PC-9 (cell line): ENCODE measurements around the gene MAGEF1. TPM values are rescaled to one million over a fixed set of nuclear protein-coding genes. Genes with fewer than 3 reads are reported as not detected.

Source experiments
- BruUV-seq: library from RNA; stranded (reverse); fragments of 400-500 nt; replicated peaks from 2 replicates; lab custom pipeline; 2021; lab: Mats Ljungman, UMichigan
- CTCF ChIA-PET: fragments of 300-600 bp; sonication (Branson Sonifier 250); formaldehyde crosslinking; loops from one replicate; lab custom pipeline; 2022; ENCODE audit warnings: antibody characterized with exemption; lab: Charles Lee
- POLR2A ChIA-PET: fragments of 300-600 bp; sonication (Branson Sonifier 250); formaldehyde crosslinking; loops from one replicate; lab custom pipeline; 2022; ENCODE audit warnings: antibody characterized with exemption; ENCODE audit not compliant: unreplicated experiment; lab: Charles Lee
- DNase-seq, 2 experiments: peaks; one replicate each; pipeline versions ENCODE4 v3.0.0 to v3.0.0-alpha.2; 2015 to 2022; ENCODE audit warnings: mixed read lengths in 1 of 2
- H2AFZ ChIP-seq: fragments of 200-600 bp; sonication (generic); 2 replicates; pipeline ENCODE4 v1.8.1; 2017; ENCODE audit warnings: antibody characterized with exemption
- H3F3A ChIP-seq: fragments of 200-600 bp; sonication (generic); 2 replicates; pipeline ENCODE4 v1.8.1; 2017; ENCODE audit warnings: antibody characterized with exemption, mild to moderate bottlenecking, low read depth; ENCODE audit not compliant: insufficient read depth
- H3K27ac ChIP-seq: fragments of 200-600 bp; sonication (generic); 2 replicates; pipeline ENCODE4 v1.6.1; 2016; ENCODE audit warnings: mixed run types
- H3K27me3 ChIP-seq: fragments of 200-600 bp; sonication (generic); 2 replicates; pipeline ENCODE4 v1.6.1; 2016; ENCODE audit warnings: low read depth, mixed run types; ENCODE audit not compliant: insufficient read depth
- H3K36me3 ChIP-seq: fragments of 200-600 bp; sonication (generic); 2 replicates; pipeline ENCODE4 v1.6.1; 2016; ENCODE audit warnings: low read depth, mixed run types
- H3K4me1 ChIP-seq: fragments of 200-600 bp; sonication (generic); replicated peaks from 2 replicates; pipeline ENCODE4 v1.6.1; 2016; ENCODE audit warnings: mixed run types; ENCODE audit not compliant: insufficient read depth
- H3K4me2 ChIP-seq: fragments of 200-600 bp; sonication (generic); 2 replicates; pipeline ENCODE4 v1.6.1; 2017; ENCODE audit warnings: mixed run types
- H3K4me3 ChIP-seq: fragments of 200-600 bp; sonication (generic); 2 replicates; pipeline ENCODE4 v1.6.1; 2016; ENCODE audit warnings: mixed run types
- H3K79me2 ChIP-seq: fragments of 200-600 bp; sonication (generic); 2 replicates; pipeline ENCODE4 v1.6.1; 2017; ENCODE audit warnings: low read depth, mixed run types
- H3K9me2 ChIP-seq: fragments of 200-600 bp; sonication (generic); 2 replicates; pipeline ENCODE4 v1.8.1; 2017; ENCODE audit warnings: mild to moderate bottlenecking; ENCODE audit not compliant: insufficient read depth
- H3K9me3 ChIP-seq: fragments of 200-600 bp; sonication (generic); 2 replicates; pipeline ENCODE4 v1.8.1; 2016; ENCODE audit warnings: low read depth; ENCODE audit not compliant: insufficient read depth
- H4K20me1 ChIP-seq: fragments of 200-600 bp; sonication (generic); 2 replicates; pipeline ENCODE4 v1.8.1; 2017; ENCODE audit not compliant: insufficient read depth
- EZH2 ChIP-seq: fragments of 200-600 bp; sonication (generic); IDR thresholded peaks from 2 replicates; pipeline ENCODE4 v1.8.0; 2017; ENCODE audit warnings: antibody characterized with exemption, low read depth
- intact Hi-C: fragments of 100-400 bp; cut with micrococcal nuclease; formaldehyde crosslinking; loops from one replicate; pipeline ENCODE4 v1.10.0; 2022; ENCODE audit not compliant: unreplicated experiment
- total RNA-seq: library from RNA; stranded (reverse); gene quantifications from 2 replicates; pipeline ENCODE4 v1.2.3, GENCODE V29; 2021
- TF ChIP-seq, protein P1 (sequence below): fragments of 200-600 bp; sonication (generic); conservative IDR thresholded peaks from 2 replicates; pipeline ENCODE4 v1.6.1; 2017; ENCODE audit warnings: mixed run types, antibody characterized with exemption, mild to moderate bottlenecking, moderate library complexity

The MAGEF1 gene
- total RNA-seq, 1 experiment from 2014 or later, result 97.2 TPM

DNA sequence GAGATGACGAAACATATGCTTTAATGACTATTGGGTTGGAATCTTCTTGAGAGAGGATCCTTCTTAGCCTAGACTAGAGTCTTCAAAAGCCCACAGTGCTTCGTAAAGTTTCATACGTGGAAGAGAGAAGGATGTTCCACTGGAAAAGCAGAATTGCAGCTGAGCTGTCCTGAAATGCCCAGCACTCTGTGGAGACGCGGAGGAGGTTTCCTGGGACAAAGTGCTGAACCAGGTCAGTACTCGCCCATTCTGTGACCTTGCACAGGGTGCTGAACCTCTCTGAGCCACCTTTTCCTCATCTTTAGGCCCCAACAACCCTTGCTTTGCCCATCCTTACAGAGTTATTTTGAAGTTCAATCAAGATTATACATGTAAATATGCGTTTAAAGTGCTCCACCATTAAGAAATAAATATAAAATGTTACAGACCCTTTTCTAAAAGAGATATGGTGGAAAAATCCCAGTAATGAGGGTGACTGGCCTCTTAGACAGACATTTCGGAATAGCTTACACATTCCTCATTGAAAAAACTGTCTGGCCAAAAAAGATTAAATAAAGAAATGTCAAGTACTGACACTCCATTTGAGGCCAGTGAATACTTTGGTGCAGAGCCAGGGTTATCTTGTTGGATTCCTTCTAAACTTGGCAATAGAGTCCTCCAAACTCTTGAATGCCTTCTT is 4.2 kb upstream of the MAGEF1 start:
- intact Hi-C loops, result no loop called here
- H3K9me3 ChIP-seq, result no peaks in the 10 kb centered on the region
- no peak for DNase-seq
- peaks cover 17% of the 10 kb centered on the region for H3F3A ChIP-seq
- H3K27me3 ChIP-seq, result no peaks in the 10 kb centered on the region
- no peak overlapping the region for H3K4me3 ChIP-seq
- peaks cover 4% of the 10 kb centered on the region for H3K79me2 ChIP-seq
- H3K4me2 ChIP-seq, result peak overlapping the region; percentile 64
- ChIA-PET CTCF (no interaction called here), POLR2A (no interaction called here)
- no peak for TF ChIP-seq EZH2
- TF ChIP-seq, protein P1, sequence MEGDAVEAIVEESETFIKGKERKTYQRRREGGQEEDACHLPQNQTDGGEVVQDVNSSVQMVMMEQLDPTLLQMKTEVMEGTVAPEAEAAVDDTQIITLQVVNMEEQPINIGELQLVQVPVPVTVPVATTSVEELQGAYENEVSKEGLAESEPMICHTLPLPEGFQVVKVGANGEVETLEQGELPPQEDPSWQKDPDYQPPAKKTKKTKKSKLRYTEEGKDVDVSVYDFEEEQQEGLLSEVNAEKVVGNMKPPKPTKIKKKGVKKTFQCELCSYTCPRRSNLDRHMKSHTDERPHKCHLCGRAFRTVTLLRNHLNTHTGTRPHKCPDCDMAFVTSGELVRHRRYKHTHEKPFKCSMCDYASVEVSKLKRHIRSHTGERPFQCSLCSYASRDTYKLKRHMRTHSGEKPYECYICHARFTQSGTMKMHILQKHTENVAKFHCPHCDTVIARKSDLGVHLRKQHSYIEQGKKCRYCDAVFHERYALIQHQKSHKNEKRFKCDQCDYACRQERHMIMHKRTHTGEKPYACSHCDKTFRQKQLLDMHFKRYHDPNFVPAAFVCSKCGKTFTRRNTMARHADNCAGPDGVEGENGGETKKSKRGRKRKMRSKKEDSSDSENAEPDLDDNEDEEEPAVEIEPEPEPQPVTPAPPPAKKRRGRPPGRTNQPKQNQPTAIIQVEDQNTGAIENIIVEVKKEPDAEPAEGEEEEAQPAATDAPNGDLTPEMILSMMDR, result no peak
- H3K4me1 ChIP-seq, result peaks cover 13% of the 10 kb centered on the region
- no peaks in the 10 kb centered on the region for H4K20me1 ChIP-seq
- H3K9me2 ChIP-seq, result no peaks in the 10 kb centered on the region
- no TSS peak for BruUV-seq
- no peak overlapping the region for H2AFZ ChIP-seq
- no peak overlapping the region for H3K27ac ChIP-seq
- no peaks in the 10 kb centered on the region for H3K36me3 ChIP-seq

GRCh38 chr3:184713521-184713920 is 1.7 kb upstream of the MAGEF1 start:
- Histone ChIP-seq H3K9me3 (no peaks in the 10 kb centered on the region), H3K9me2 (no peaks in the 10 kb centered on the region), H3K4me2 (no peak overlapping the region), H3K27ac (no peak overlapping the region), H3K36me3 (peaks cover 10% of the 10 kb centered on the region), H3F3A (peaks cover 22% of the 10 kb centered on the region), H3K4me3 (no peak overlapping the region), H3K4me1 (peaks cover 26% of the 10 kb centered on the region), H4K20me1 (peaks cover 4% of the 10 kb centered on the region; the same call in 1 of the 2 replicates), H2AFZ (no peak overlapping the region), H3K79me2 (peaks cover 28% of the 10 kb centered on the region), H3K27me3 (no peaks in the 10 kb centered on the region)
- ChIA-PET CTCF (no interaction called here), POLR2A (interaction anchor here (0.7 kb wide), 1 partner anchor 153 kb away, joined by 8 read pairs; no protein-coding TSS in a partner anchor)
- no peak for DNase-seq
- TF ChIP-seq, protein P1, result no peak
- no peak for TF ChIP-seq EZH2
- BruUV-seq, result no TSS peak
- intact Hi-C loops, result loop anchor here (2.0 kb wide), 1 partner anchor 27 kb away; no protein-coding TSS in a partner anchor

GRCh38 chr3:184713040-184713355 is 1.1 kb upstream of the MAGEF1 start:
- Histone ChIP-seq H3K4me3 (no peak overlapping the region), H3K27ac (no peak overlapping the region), H3K9me3 (no peaks in the 10 kb centered on the region), H3K79me2 (peaks cover 32% of the 10 kb centered on the region), H3F3A (peaks cover 22% of the 10 kb centered on the region), H3K27me3 (no peaks in the 10 kb centered on the region), H3K4me2 (peak overlapping the region; percentile 97), H3K36me3 (peaks cover 10% of the 10 kb centered on the region), H4K20me1 (peaks cover 4% of the 10 kb centered on the region; the same call in 1 of the 2 replicates), H3K9me2 (no peaks in the 10 kb centered on the region), H2AFZ (no peak overlapping the region), H3K4me1 (peaks cover 26% of the 10 kb centered on the region)
- POLR2A ChIA-PET, result interaction anchor here (0.7 kb wide), 1 partner anchor 152 kb away, joined by 8 read pairs; no protein-coding TSS in a partner anchor
- CTCF ChIA-PET, result interaction anchor here (0.5 to 1.1 kb wide), 2 partner anchors 19 to 62 kb away, joined by 3 to 5 read pairs; no protein-coding TSS in a partner anchor
- no peak for DNase-seq
- TF ChIP-seq, protein P1, result no peak
- no peak for TF ChIP-seq EZH2
- intact Hi-C loops, result loop anchor here (2.0 kb wide), 1 partner anchor 28 kb away; no protein-coding TSS in a partner anchor
- no TSS peak for BruUV-seq
